CD4-positive, alpha-beta T cell treated with Interleukin-21 for 1 hour (primary cell): ENCODE measurements around the gene CLDN8.

Experiments used
- DNase-seq: peaks from one replicate; pipeline ENCODE4 v3.0.0-alpha.2; 2020

CLDN8 gene

DNA sequence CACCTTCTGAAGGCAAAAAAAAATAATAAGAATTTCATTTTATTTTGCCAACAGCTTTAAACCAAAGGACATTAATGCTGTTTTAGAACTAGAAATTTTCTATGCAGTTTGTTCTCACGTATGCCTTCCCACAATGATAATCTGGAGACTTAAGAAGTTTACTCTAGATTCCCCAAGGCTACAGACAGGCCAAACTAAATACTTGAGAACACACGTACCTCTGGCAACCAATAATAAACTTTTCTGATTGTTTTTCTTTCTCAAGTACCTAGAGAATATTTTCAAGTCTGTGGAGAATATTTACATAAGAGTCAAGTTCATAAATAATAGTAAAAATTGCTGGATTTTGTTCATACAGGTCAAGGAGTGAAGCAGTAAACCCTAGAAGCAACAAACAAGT, 15.9 kb downstream of the CLDN8 start:
- no peak for DNase-seq

- DNase-seq = no peak
Measured at GRCh38 chr21:30194701-30195299, 21.1 kb downstream of the CLDN8 start.

GRCh38 chr21:30193201-30193600, 22.7 kb downstream of the CLDN8 start:
- DNase-seq = no peak

DNA sequence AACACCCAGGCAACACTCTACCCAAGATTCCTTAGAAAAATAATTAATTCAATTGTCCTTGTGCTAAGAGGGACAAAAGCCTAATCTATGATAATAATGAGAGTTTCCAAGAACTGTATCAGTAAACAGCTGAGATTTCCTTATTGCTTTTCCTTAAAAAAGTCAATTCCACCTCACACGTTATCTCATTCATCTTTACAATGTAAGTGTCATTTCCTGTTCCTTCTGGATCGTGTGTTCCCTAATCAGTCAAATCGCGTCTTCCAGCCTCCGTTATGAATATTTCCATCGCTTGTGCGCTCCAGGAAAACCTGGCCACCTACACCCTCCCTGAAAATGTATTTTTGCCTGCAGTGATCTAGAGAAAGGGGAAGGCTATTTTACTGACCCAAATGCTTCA, 25.3 kb downstream of the CLDN8 start:
- no peak for DNase-seq

DNA sequence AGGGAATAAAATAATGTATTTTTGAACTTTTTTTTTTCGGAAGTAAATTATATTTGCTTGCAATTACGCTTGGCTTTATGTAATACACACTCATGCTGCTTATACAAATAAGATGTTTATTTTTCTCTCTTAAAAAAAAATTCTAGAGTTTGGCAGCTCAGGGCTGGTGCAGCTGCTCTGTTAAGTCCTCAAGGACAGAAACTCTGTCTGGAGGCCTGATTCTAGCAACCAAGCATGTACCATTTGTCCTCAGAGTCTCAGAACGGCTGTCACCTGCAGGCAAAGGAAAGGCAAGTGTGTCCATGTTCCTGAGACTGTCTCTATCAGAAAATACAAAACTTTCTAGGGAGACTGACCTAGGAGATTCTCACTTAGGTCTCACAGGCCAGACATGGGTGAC, 26.1 kb downstream of the CLDN8 start:
- no peak for DNase-seq

DNA sequence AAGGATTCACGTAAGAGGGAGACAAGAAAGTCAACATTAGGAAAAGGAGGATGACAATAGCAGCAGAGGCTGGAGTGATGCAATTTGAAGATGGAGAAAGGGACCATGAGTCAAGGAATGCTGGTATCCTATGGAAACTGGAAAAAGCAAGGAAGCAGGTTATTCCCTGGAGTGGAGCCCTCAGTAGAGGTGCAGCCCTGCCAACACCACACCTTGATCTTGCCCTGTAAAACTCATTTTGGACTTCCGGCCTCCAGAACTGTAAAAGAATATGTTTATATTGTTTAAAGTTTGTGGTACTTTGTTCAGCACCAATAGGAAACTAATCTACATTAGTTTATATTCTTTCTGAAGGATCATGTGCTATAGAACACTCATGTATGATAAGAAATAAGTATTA, 29.7 kb downstream of the CLDN8 start:
- no peak for DNase-seq

DNA sequence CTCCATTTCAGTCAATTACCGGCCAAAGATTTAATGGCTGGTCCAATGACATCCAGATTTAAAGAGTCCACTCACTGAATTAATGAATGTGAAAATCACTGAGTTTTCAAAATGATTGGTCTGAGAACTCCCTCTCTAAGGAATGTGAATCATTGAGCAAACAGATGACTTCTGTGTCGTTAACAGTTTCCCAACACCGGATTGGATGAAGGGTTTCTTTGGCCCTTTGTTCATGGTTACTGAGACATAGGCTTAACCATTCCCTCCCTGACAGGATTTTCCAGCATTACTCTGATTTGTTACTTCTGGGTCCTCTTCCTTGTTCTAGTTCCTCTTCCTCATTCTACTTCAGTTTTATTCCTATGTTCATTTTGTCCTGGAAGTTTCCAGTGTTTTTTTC, 47.8 kb downstream of the CLDN8 start:
- no peak for DNase-seq

DNA sequence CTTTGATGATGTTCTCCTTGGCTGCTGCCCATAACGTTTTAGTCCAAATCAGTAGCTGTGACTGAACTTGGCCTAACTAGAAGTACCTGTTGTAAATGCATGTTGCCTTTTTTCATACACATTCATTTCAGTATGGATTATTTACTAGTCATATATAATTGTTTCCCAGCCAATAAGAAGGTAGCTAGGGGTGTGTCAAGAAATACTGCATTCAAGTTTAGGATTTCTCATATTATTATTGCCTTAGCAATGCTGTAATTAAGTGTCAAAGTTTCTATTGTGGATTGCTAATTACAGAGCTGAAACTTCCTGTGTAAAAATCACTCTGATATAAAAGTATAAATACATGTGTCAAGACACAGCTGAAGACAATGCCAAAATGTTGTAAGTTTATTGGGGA, 49.2 kb downstream of the CLDN8 start, which contains the start of gene CLDN17:
TSS of gene CLDN17 (minus strand) at position 101 of the 400 bp plus-strand sequence. CDS start 188 bp downstream, outside the sequence.
- DNase-seq = no peak

- no peak for DNase-seq
Measured at GRCh38 chr21:30166171-30166570, 49.7 kb downstream of the CLDN8 start.

GRCh38 chr21:30164796-30165195, 51.1 kb downstream of the CLDN8 start:
- DNase-seq = no peak
